Activated naive CD4-positive, alpha-beta T cell treated with anti-CD3 and anti-CD28 coated beads, Interleukin-2, amount 50 U/mL, for 16 hours (primary cell): Measurements from ENCODE around the gene FSTL1.
"Not testable (repeated sequence)": the region's sequence is repeated elsewhere in the genome, so short reads cannot be mapped to it uniquely, and the experiment has no call there.

Experiments used
- DNase-seq: peaks from one replicate; pipeline ENCODE4 v3.0.0-alpha.2; 2020

FSTL1 gene

GRCh38 chr3:120410541-120410940 is 40.3 kb downstream of the FSTL1 start:
- DNase-seq: no peak

GRCh38 chr3:120410116-120410515 is 40.7 kb downstream of the FSTL1 start:
- no peak for DNase-seq

GRCh38 chr3:120407508-120408287 is 43.1 kb downstream of the FSTL1 start:
- DNase-seq: no peak

GRCh38 chr3:120404876-120405275 is 45.9 kb downstream of the FSTL1 start:
- no peak for DNase-seq

GRCh38 chr3:120402257-120402656 is 48.5 kb downstream of the FSTL1 start:
- no peak for DNase-seq

- DNase-seq: no peak
Measured at GRCh38 chr3:120399372-120399771, 51.4 kb downstream of the FSTL1 start.

- no peak for DNase-seq
Measured at GRCh38 chr3:120396469-120396868, 54.3 kb downstream of the FSTL1 start.

- DNase-seq: no peak
Measured at GRCh38 chr3:120394347-120394746, 56.4 kb downstream of the FSTL1 start.

- no peak for DNase-seq
Measured at GRCh38 chr3:120393761-120394160, 57.0 kb downstream of the FSTL1 start.

- DNase-seq: no peak
Measured at GRCh38 chr3:120393243-120393642, 57.5 kb downstream of the FSTL1 start.

GRCh38 chr3:120382941-120383447 is 67.8 kb downstream of the FSTL1 start:
- DNase-seq: no peak

- no peak for DNase-seq
Measured at GRCh38 chr3:120381503-120381902, 69.3 kb downstream of the FSTL1 start.

GRCh38 chr3:120377948-120378347 is 72.8 kb downstream of the FSTL1 start:
- DNase-seq: not testable (repeated sequence)

GRCh38 chr3:120370463-120370862 is 80.3 kb downstream of the FSTL1 start:
- DNase-seq: no peak

- DNase-seq: no peak
Measured at GRCh38 chr3:120369037-120369467, 81.7 kb downstream of the FSTL1 start.

GRCh38 chr3:120368172-120368571 is 82.6 kb downstream of the FSTL1 start:
- no peak for DNase-seq

GRCh38 chr3:120364821-120365220 is 86.0 kb downstream of the FSTL1 start:
- DNase-seq: no peak

- DNase-seq: no peak
Measured at GRCh38 chr3:120364101-120364500, 86.7 kb downstream of the FSTL1 start.

- no peak for DNase-seq
Measured at GRCh38 chr3:120357807-120358206, 93.0 kb downstream of the FSTL1 start.

GRCh38 chr3:120355486-120355885 is 95.3 kb downstream of the FSTL1 start:
- DNase-seq: no peak

GRCh38 chr3:120353463-120353862 is 97.3 kb downstream of the FSTL1 start:
- no peak for DNase-seq

- DNase-seq: no peak
Measured at GRCh38 chr3:120352017-120352416, 98.8 kb downstream of the FSTL1 start.

GRCh38 chr3:120350401-120350941 is 100.3 kb downstream of the FSTL1 start:
- DNase-seq: no peak

GRCh38 chr3:120349855-120350125 is 101.0 kb downstream of the FSTL1 start:
- no peak for DNase-seq
